Trophoblast cell (in vitro differentiated cells and primary cell): ENCODE data around the gene OTUD4.
A peak's percentile ranks its signal among the peaks of the same experiment; 100 is the strongest.

Experiments used
- DNase-seq, 2 donors: peaks; one replicate each; pipeline ENCODE4 v3.0.0-alpha.2; 2016
- H2AFZ ChIP-seq: 2 replicates; pipeline ENCODE4 v1.6.1; 2013; ENCODE audit warnings: low read length, moderate library complexity, mild to moderate bottlenecking; ENCODE audit not compliant: insufficient read depth, poor library complexity
- H2AK5ac ChIP-seq: 2 replicates; pipeline ENCODE4 v1.6.1; 2013; ENCODE audit warnings: mild to moderate bottlenecking, low read length
- H2BK120ac ChIP-seq: 2 replicates; pipeline ENCODE4 v1.6.1; 2013; ENCODE audit warnings: low read length, mild to moderate bottlenecking, moderate library complexity; ENCODE audit not compliant: insufficient read depth, poor library complexity
- H2BK12ac ChIP-seq: 2 replicates; pipeline ENCODE4 v1.6.1; 2013; ENCODE audit warnings: mild to moderate bottlenecking, low read length, moderate library complexity
- H2BK5ac ChIP-seq: 2 replicates; pipeline ENCODE4 v1.6.1; 2013; ENCODE audit warnings: low read length, low read depth, moderate library complexity, mild to moderate bottlenecking; ENCODE audit not compliant: poor library complexity
- H3K14ac ChIP-seq: 2 replicates; pipeline ENCODE4 v1.6.1; 2013; ENCODE audit warnings: mild to moderate bottlenecking, low read length
- H3K18ac ChIP-seq: 2 replicates; pipeline ENCODE4 v1.6.1; 2013; ENCODE audit warnings: mild to moderate bottlenecking, low read length
- H3K23ac ChIP-seq: 2 replicates; pipeline ENCODE4 v1.6.1; 2013; ENCODE audit warnings: low read length
- H3K27ac ChIP-seq: 2 replicates; pipeline ENCODE4 v1.5.1; 2013; ENCODE audit warnings: low read depth, mild to moderate bottlenecking, inconsistent platforms, low read length, moderate library complexity
- H3K27me3 ChIP-seq: 2 replicates; pipeline ENCODE4 v1.6.1; 2013; ENCODE audit warnings: inconsistent platforms, mild to moderate bottlenecking, low read length, moderate library complexity; ENCODE audit not compliant: insufficient read depth
- H3K36me3 ChIP-seq, 2 experiments: 1 replicate in 1 of 2; 2 replicates in 1 of 2; pipeline ENCODE4 v1.6.1; 2013; ENCODE audit warnings: low read length in 2 of 2, mild to moderate bottlenecking in 2 of 2, moderate library complexity in 1 of 2; ENCODE audit not compliant: insufficient read depth in 2 of 2, control insufficient read depth in 1 of 2
- H3K4ac ChIP-seq: 2 replicates; pipeline ENCODE4 v1.6.1; 2013; ENCODE audit warnings: low read depth, mild to moderate bottlenecking, low read length, moderate library complexity
- H3K4me1 ChIP-seq, 2 experiments: 1 replicate in 1 of 2; 2 replicates in 1 of 2; pipeline ENCODE4 v1.6.1; 2013; ENCODE audit warnings: low read length in 2 of 2, mild to moderate bottlenecking in 2 of 2, moderate library complexity in 1 of 2; ENCODE audit not compliant: insufficient read depth in 2 of 2, control insufficient read depth in 1 of 2
- H3K4me2 ChIP-seq: 2 replicates; pipeline ENCODE4 v1.6.1; 2013; ENCODE audit warnings: inconsistent platforms, mild to moderate bottlenecking, low read length, moderate library complexity
- H3K4me3 ChIP-seq: 2 replicates; pipeline ENCODE4 v1.5.1; 2013; ENCODE audit warnings: mild to moderate bottlenecking, low read depth, low read length, inconsistent platforms
- H3K79me1 ChIP-seq: one replicate; pipeline ENCODE4 v1.6.1; 2013; ENCODE audit warnings: low read length
- H3K79me2 ChIP-seq: 2 replicates; pipeline ENCODE4 v1.6.1; 2013; ENCODE audit warnings: low read length, mild to moderate bottlenecking; ENCODE audit not compliant: control insufficient read depth, insufficient read depth, poor library complexity
- H3K9ac ChIP-seq: 2 replicates; pipeline ENCODE4 v1.6.1; 2013; ENCODE audit warnings: mild to moderate bottlenecking, low read length
- H3K9me3 ChIP-seq: 2 replicates; pipeline ENCODE4 v1.6.1; 2013; ENCODE audit warnings: low read depth, mild to moderate bottlenecking, control low read depth, inconsistent platforms, low read length; ENCODE audit not compliant: insufficient read depth
- H4K12ac ChIP-seq: 2 replicates; pipeline ENCODE4 v1.6.1; 2013; ENCODE audit warnings: low read depth, mild to moderate bottlenecking, low read length, moderate library complexity
- H4K8ac ChIP-seq: 2 replicates; pipeline ENCODE4 v1.6.1; 2013; ENCODE audit warnings: low read depth, mild to moderate bottlenecking, low read length, moderate library complexity
- H4K91ac ChIP-seq: one replicate; pipeline ENCODE4 v1.6.1; 2013; ENCODE audit warnings: low read depth, mild to moderate bottlenecking, low read length, moderate library complexity
- WGBS: extraction: QIAGEN DNeasy Blood & Tissue Kit; methylation state at CpG from one replicate; pipeline ENCODE4 v1.1.7; 2013; ENCODE audit warnings: missing lambda C conversion rate; ENCODE audit not compliant: insufficient read length, insufficient coverage; ENCODE audit errors: extremely low coverage; 5-methylcytosine and 5-hydroxymethylcytosine counted together

OTUD4 gene

DNA sequence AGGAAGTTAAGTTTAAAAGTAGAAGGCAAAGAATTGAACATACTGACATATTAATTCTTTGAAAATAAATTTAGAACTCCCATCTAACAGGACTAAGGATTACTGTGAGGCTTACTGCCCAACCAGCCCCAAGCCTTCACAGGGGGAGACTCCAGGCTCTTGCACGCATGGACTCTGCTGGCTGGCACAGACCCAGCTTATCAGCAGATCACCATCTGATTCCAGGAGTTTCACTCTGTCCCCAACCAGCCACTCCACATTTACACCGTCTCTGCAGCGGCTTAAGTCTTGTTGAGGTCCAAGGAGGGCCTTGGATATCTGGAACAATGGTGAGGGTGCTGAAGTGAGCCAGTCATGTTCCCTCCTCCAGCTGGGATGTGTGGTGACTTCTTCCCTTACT lies 16.4 kb upstream of the OTUD4 start:
- Histone ChIP-seq H3K18ac (no peak overlapping the region), H3K9me3 (no peaks in the 10 kb centered on the region), H3K4ac (no peak overlapping the region), H3K4me1 (peaks cover 2 to 6% of the 10 kb centered on the region in 2 experiments), H3K27ac (no peak overlapping the region), H2BK12ac (no peak overlapping the region), H3K4me2 (no peak overlapping the region), H2BK120ac (no peak overlapping the region), H3K27me3 (no peaks in the 10 kb centered on the region), H3K9ac (no peak overlapping the region), H3K36me3 (no peaks in the 10 kb centered on the region), H4K12ac (no peak overlapping the region), H2BK5ac (no peak overlapping the region), H3K4me3 (peak overlapping the region; percentile 25), H3K79me2 (no peaks in the 10 kb centered on the region), H3K23ac (no peak overlapping the region), H3K79me1 (no peaks in the 10 kb centered on the region), H2AFZ (no peak overlapping the region), H3K14ac (no peak overlapping the region), H4K91ac (no peak overlapping the region), H2AK5ac (no peak overlapping the region), H4K8ac (no peak overlapping the region)
- peak in 1 of 2 donors; percentile 20 for DNase-seq
- no CpG with 5 or more reads among the region's 3 CpGs for WGBS

DNA sequence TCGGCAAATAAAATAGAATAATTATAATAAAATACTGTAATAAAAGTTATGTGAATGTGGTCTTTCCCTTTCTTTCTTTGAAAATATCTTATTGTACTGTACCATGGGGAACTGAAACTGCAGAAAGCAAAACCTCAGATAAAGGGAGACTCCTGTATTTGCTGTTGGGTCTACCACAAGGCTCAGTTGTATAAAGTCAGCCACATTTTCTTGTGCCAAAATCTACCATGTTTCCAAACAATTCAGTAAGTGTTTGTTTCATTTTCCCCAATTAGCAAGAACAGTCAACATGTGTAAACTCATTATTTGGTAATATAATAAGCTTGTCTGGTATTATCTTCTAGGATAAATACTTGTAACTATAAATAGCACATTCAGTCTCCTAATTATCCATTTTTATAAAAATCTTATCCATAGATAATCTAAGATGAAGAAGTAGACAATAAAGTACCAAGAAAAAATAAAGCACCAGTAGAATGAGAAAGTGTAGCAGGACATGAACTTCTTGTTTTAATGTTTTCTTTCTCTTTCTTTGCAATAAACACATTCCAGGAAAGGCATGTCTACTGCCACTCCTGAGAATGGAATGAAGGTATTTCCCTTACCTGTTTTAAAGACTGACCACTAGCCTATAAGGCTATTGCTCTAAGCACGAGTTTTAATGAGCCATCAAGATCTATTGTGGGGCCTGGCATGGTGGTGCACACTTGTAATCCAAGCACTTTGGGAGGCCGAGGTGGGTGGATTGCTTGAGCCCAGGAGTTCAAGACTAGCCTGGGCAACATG lies 15.0 kb upstream of the OTUD4 start:
- Histone ChIP-seq H2BK5ac (no peak overlapping the region), H2BK120ac (no peak overlapping the region), H3K4me2 (no peak overlapping the region), H4K12ac (no peak overlapping the region), H3K9ac (no peak overlapping the region), H3K23ac (no peak overlapping the region), H4K8ac (no peak overlapping the region), H3K79me2 (no peaks in the 10 kb centered on the region), H3K4me1 (peaks cover 2 to 6% of the 10 kb centered on the region in 2 experiments), H3K18ac (no peak overlapping the region), H4K91ac (no peak overlapping the region), H3K27ac (no peak overlapping the region), H2AFZ (no peak overlapping the region), H2BK12ac (no peak overlapping the region), H3K79me1 (no peaks in the 10 kb centered on the region), H3K27me3 (no peaks in the 10 kb centered on the region), H3K36me3 (no peaks in the 10 kb centered on the region), H3K4me3 (no peak overlapping the region), H3K14ac (no peak overlapping the region), H2AK5ac (no peak overlapping the region), H3K9me3 (no peaks in the 10 kb centered on the region), H3K4ac (no peak overlapping the region)
- DNase-seq = peak; percentile 39 to 90
- WGBS = no CpG with 5 or more reads among the region's 3 CpGs

DNA sequence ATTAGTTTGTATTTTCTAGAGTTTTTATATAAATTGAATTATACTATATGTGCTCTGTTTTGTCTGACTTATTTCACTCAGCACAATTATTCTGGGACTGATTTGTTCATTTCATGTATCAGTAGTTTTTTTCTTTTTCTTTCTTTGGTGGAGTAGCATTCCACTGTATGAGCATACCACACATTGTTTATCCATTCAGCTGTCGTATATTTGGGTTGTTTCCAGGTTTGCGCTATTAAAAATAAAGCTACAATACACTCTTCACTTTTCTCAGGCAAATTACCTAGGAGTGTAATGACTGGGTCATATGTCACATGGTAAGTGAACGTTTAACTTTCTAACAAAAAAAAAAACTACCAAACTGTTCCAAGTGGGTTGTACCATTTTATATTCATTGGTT lies 9.6 kb upstream of the OTUD4 start:
- whole genome bisulfite sequencing = no CpG with 5 or more reads among the region's 3 CpGs
- no peaks in the 10 kb centered on the region for H3K79me2 ChIP-seq
- H3K18ac ChIP-seq = no peak overlapping the region
- no peak for DNase-seq
- H2BK120ac ChIP-seq = no peak overlapping the region
- H3K27ac ChIP-seq = no peak overlapping the region
- no peaks in the 10 kb centered on the region for H3K4me1 ChIP-seq
- no peak overlapping the region for H4K8ac ChIP-seq
- no peaks in the 10 kb centered on the region for H3K79me1 ChIP-seq
- no peak overlapping the region for H3K4me3 ChIP-seq
- H3K14ac ChIP-seq = no peak overlapping the region
- no peak overlapping the region for H2AK5ac ChIP-seq
- no peak overlapping the region for H3K4me2 ChIP-seq
- H2AFZ ChIP-seq = no peak overlapping the region
- no peak overlapping the region for H3K23ac ChIP-seq
- H3K36me3 ChIP-seq = no peaks in the 10 kb centered on the region
- no peaks in the 10 kb centered on the region for H3K27me3 ChIP-seq
- H2BK12ac ChIP-seq = no peak overlapping the region
- no peak overlapping the region for H3K9ac ChIP-seq
- H3K4ac ChIP-seq = no peak overlapping the region
- H3K9me3 ChIP-seq = no peaks in the 10 kb centered on the region
- H2BK5ac ChIP-seq = no peak overlapping the region
- no peak overlapping the region for H4K12ac ChIP-seq
- no peak overlapping the region for H4K91ac ChIP-seq

DNA sequence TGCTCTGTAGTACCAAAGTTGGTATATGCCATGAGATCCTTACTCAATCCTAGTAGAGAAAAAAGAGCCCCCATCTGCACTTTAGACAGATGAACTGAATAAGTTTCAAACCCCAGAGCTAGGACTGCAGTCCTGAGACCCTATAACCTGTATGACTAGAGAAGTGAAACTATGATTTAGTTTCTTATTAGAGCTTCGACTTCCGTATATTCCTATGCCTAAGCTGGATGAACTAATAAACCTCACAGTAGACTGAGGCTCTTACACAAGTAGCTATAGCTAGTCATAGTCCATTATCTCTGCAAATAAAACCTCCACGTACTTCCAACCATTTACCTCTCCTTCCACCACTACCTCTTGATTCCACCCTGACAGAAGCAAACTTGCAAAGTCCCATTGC lies 6.3 kb upstream of the OTUD4 start:
- no peak for DNase-seq
- H3K4me1 ChIP-seq = no peaks in the 10 kb centered on the region
- H3K27me3 ChIP-seq = no peaks in the 10 kb centered on the region
- 100% methylated on average over 1 of the region's 3 CpGs for WGBS
- H3K4me3 ChIP-seq = no peak overlapping the region
- no peak overlapping the region for H2BK120ac ChIP-seq
- H4K91ac ChIP-seq = no peak overlapping the region
- no peak overlapping the region for H3K4ac ChIP-seq
- no peak overlapping the region for H3K18ac ChIP-seq
- H3K14ac ChIP-seq = no peak overlapping the region
- no peak overlapping the region for H3K27ac ChIP-seq
- no peaks in the 10 kb centered on the region for H3K36me3 ChIP-seq
- no peak overlapping the region for H2AFZ ChIP-seq
- no peak overlapping the region for H3K9ac ChIP-seq
- H3K9me3 ChIP-seq = no peaks in the 10 kb centered on the region
- H3K79me2 ChIP-seq = no peaks in the 10 kb centered on the region
- no peak overlapping the region for H2AK5ac ChIP-seq
- no peak overlapping the region for H4K12ac ChIP-seq
- H3K79me1 ChIP-seq = no peaks in the 10 kb centered on the region
- no peak overlapping the region for H2BK5ac ChIP-seq
- H2BK12ac ChIP-seq = no peak overlapping the region
- H4K8ac ChIP-seq = no peak overlapping the region
- no peak overlapping the region for H3K4me2 ChIP-seq
- no peak overlapping the region for H3K23ac ChIP-seq
